Measurements from ENCODE around the gene NIPSNAP2. TPM values are rescaled to one million over a fixed set of nuclear protein-coding genes. Genes with fewer than 3 reads are reported as not detected.

Gene NIPSNAP2
- total RNA-seq, 1 donor from 2014 or later: 75.0 TPM

Other genes with a start within 250 kb of the NIPSNAP2 start
- not detected in 2 replicates for gene SEPTIN14, start 101.8 kb upstream of the NIPSNAP2 start, total RNA-seq
- gene ZNF713, start 77.1 kb upstream of the NIPSNAP2 start, total RNA-seq: 2.8 and 4.3 TPM in 2 replicates
- 12.9 and 15.5 TPM in 2 replicates for gene MRPS17, start 12.7 kb upstream of the NIPSNAP2 start, total RNA-seq
- gene PSPH, start 86.9 kb downstream of the NIPSNAP2 start, total RNA-seq: 79.6 and 81.4 TPM in 2 replicates
- gene CCT6A, start 87.2 kb downstream of the NIPSNAP2 start, total RNA-seq: 171 and 236 TPM in 2 replicates
- 98.6 and 107 TPM in 2 replicates for gene SUMF2, start 99.7 kb downstream of the NIPSNAP2 start, total RNA-seq
- 2.0 TPM in 1 of 2 replicates, not detected in the other for gene PHKG1, start 128.4 kb downstream of the NIPSNAP2 start, total RNA-seq
- gene CHCHD2, start 141.9 kb downstream of the NIPSNAP2 start, total RNA-seq: 687 and 735 TPM in 2 replicates
- gene NUPR2, start 151.8 kb downstream of the NIPSNAP2 start, total RNA-seq: 1.5 TPM in 1 of 2 replicates, not detected in the other

Measured in kidney epithelial cell (primary cell).